GM19238 (cell line): Measurements from ENCODE around the gene ARHGAP6.
"Not testable (repeated sequence)": the region's sequence is repeated elsewhere in the genome, so short reads cannot be mapped to it uniquely, and the experiment has no call there.

Experiments used
- DNase-seq: peaks from one replicate; pipeline ENCODE4 v3.0.0; 2011; ENCODE audit warnings: low spot score; ENCODE audit not compliant: insufficient read length

ARHGAP6 gene

GRCh38 chrX:11244636-11245035, 421.1 kb downstream of the ARHGAP6 start:
- no peak for DNase-seq

GRCh38 chrX:11242704-11243103, 423.0 kb downstream of the ARHGAP6 start:
- DNase-seq, result no peak

GRCh38 chrX:11241720-11242119, 424.0 kb downstream of the ARHGAP6 start:
- no peak for DNase-seq

GRCh38 chrX:11239230-11239629, 426.5 kb downstream of the ARHGAP6 start:
- no peak for DNase-seq

GRCh38 chrX:11235377-11235776, 430.3 kb downstream of the ARHGAP6 start:
- DNase-seq, result not testable (repeated sequence)

GRCh38 chrX:11215191-11215921, 450.4 kb downstream of the ARHGAP6 start:
- no peak for DNase-seq

- no peak for DNase-seq
Measured at GRCh38 chrX:11214346-11215190, 451.2 kb downstream of the ARHGAP6 start.

GRCh38 chrX:11212741-11213140, 453.0 kb downstream of the ARHGAP6 start:
- DNase-seq, result no peak

- DNase-seq, result no peak
Measured at GRCh38 chrX:11210415-11210801, 455.3 kb downstream of the ARHGAP6 start.

GRCh38 chrX:11209798-11210414, 455.8 kb downstream of the ARHGAP6 start:
- no peak for DNase-seq

- no peak for DNase-seq
Measured at GRCh38 chrX:11206716-11207115, 459.0 kb downstream of the ARHGAP6 start.

GRCh38 chrX:11205796-11206195, 459.9 kb downstream of the ARHGAP6 start:
- no peak for DNase-seq

- no peak for DNase-seq
Measured at GRCh38 chrX:11197671-11198070, 468.0 kb downstream of the ARHGAP6 start.

- DNase-seq, result no peak
Measured at GRCh38 chrX:11196476-11196875, 469.2 kb downstream of the ARHGAP6 start.

- DNase-seq, result no peak
Measured at GRCh38 chrX:11193035-11193469, 472.7 kb downstream of the ARHGAP6 start.

- DNase-seq, result no peak
Measured at GRCh38 chrX:11190745-11191510, 474.8 kb downstream of the ARHGAP6 start.

GRCh38 chrX:11189097-11189496, 476.6 kb downstream of the ARHGAP6 start:
- no peak for DNase-seq

- no peak for DNase-seq
Measured at GRCh38 chrX:11188664-11189063, 477.1 kb downstream of the ARHGAP6 start.

GRCh38 chrX:11187001-11187400, 478.7 kb downstream of the ARHGAP6 start:
- DNase-seq, result no peak

GRCh38 chrX:11185861-11186260, 479.9 kb downstream of the ARHGAP6 start:
- DNase-seq, result no peak

- DNase-seq, result no peak
Measured at GRCh38 chrX:11180571-11180970, 485.1 kb downstream of the ARHGAP6 start.
